Measurements from ENCODE around the gene SPATA9.
"Not testable (repeated sequence)": the region's sequence is repeated elsewhere in the genome, so short reads cannot be mapped to it uniquely, and the experiment has no call there.

DNA sequence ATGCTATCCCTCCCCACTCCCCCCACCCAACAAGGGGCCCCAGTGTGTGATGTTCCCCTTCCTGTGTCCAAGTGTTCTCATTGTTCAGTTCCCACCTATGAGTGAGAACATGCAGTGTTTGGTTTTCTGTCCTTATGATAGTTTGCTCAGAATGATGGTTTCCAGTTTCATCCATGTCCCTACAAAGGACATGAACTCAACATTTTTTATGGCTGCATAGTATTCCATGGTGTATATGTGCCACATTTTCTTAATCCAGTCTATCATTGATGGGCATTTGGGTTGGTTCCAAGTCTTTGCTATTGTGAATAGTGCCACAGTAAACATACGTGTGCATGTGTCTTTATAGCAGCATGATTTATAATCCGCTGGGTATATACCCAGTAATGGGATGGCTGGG, 49.8 kb downstream of the SPATA9 start:
- TF ChIP-seq, protein P1, sequence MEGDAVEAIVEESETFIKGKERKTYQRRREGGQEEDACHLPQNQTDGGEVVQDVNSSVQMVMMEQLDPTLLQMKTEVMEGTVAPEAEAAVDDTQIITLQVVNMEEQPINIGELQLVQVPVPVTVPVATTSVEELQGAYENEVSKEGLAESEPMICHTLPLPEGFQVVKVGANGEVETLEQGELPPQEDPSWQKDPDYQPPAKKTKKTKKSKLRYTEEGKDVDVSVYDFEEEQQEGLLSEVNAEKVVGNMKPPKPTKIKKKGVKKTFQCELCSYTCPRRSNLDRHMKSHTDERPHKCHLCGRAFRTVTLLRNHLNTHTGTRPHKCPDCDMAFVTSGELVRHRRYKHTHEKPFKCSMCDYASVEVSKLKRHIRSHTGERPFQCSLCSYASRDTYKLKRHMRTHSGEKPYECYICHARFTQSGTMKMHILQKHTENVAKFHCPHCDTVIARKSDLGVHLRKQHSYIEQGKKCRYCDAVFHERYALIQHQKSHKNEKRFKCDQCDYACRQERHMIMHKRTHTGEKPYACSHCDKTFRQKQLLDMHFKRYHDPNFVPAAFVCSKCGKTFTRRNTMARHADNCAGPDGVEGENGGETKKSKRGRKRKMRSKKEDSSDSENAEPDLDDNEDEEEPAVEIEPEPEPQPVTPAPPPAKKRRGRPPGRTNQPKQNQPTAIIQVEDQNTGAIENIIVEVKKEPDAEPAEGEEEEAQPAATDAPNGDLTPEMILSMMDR (IDR thresholded peaks at IDR 0.05) = not testable (repeated sequence)
- not testable (repeated sequence) for TF ChIP-seq POLR2A (IDR thresholded peaks at IDR 0.05)
